Fibroblast of the conjunctiva (primary cell): ENCODE results near the gene PARD3.

Experiments
- DNase-seq: peaks from one replicate; pipeline ENCODE4 v3.0.0-alpha.2; 2010; ENCODE audit warnings: low read depth

The PARD3 gene

GRCh38 chr10:34580214-34580613 is 234.9 kb downstream of the PARD3 start:
- no peak for DNase-seq

GRCh38 chr10:34578468-34578867 is 236.6 kb downstream of the PARD3 start:
- no peak for DNase-seq

GRCh38 chr10:34576797-34577196 is 238.3 kb downstream of the PARD3 start:
- no peak for DNase-seq

- DNase-seq: no peak
Observed at GRCh38 chr10:34575882-34576281, 239.2 kb downstream of the PARD3 start.

GRCh38 chr10:34574353-34574934 is 240.7 kb downstream of the PARD3 start:
- no peak for DNase-seq

- no peak for DNase-seq
Observed at GRCh38 chr10:34570887-34571286, 244.2 kb downstream of the PARD3 start.

- no peak for DNase-seq
Observed at GRCh38 chr10:34567659-34568253, 247.3 kb downstream of the PARD3 start.

GRCh38 chr10:34565934-34566333 is 249.2 kb downstream of the PARD3 start:
- DNase-seq: no peak

GRCh38 chr10:34558093-34558583 is 257.0 kb downstream of the PARD3 start:
- no peak for DNase-seq

GRCh38 chr10:34557173-34557572 is 257.9 kb downstream of the PARD3 start:
- no peak for DNase-seq

GRCh38 chr10:34555653-34556052 is 259.4 kb downstream of the PARD3 start:
- no peak for DNase-seq

GRCh38 chr10:34553747-34554146 is 261.3 kb downstream of the PARD3 start:
- DNase-seq: no peak

GRCh38 chr10:34551295-34551694 is 263.8 kb downstream of the PARD3 start:
- DNase-seq: no peak

GRCh38 chr10:34549953-34550352 is 265.1 kb downstream of the PARD3 start:
- DNase-seq: no peak

GRCh38 chr10:34549001-34549400 is 266.1 kb downstream of the PARD3 start:
- DNase-seq: no peak

- no peak for DNase-seq
Observed at GRCh38 chr10:34548466-34548865, 266.6 kb downstream of the PARD3 start.

- no peak for DNase-seq
Observed at GRCh38 chr10:34547695-34548094, 267.4 kb downstream of the PARD3 start.

- DNase-seq: no peak
Observed at GRCh38 chr10:34547291-34547690, 267.8 kb downstream of the PARD3 start.

- no peak for DNase-seq
Observed at GRCh38 chr10:34544400-34544799, 270.7 kb downstream of the PARD3 start.

- DNase-seq: no peak
Observed at GRCh38 chr10:34543716-34544115, 271.4 kb downstream of the PARD3 start.

GRCh38 chr10:34540492-34540891 is 274.6 kb downstream of the PARD3 start:
- DNase-seq: no peak

- DNase-seq: peak; percentile 20
Observed at GRCh38 chr10:34539533-34540315, 275.4 kb downstream of the PARD3 start.

- no peak for DNase-seq
Observed at GRCh38 chr10:34538281-34538829, 276.7 kb downstream of the PARD3 start.
